GM12873 (cell line): ENCODE measurements around the gene C7.

ENCODE experiments used
- CTCF ChIP-seq: IDR thresholded peaks from 2 replicates; pipeline ENCODE4 v1.5.1; 2012; ENCODE audit warnings: low read depth, mild to moderate bottlenecking, moderate library complexity, low read length, control low read depth; ENCODE audit not compliant: insufficient read depth; ENCODE audit errors: missing control alignments

C7 gene

DNA sequence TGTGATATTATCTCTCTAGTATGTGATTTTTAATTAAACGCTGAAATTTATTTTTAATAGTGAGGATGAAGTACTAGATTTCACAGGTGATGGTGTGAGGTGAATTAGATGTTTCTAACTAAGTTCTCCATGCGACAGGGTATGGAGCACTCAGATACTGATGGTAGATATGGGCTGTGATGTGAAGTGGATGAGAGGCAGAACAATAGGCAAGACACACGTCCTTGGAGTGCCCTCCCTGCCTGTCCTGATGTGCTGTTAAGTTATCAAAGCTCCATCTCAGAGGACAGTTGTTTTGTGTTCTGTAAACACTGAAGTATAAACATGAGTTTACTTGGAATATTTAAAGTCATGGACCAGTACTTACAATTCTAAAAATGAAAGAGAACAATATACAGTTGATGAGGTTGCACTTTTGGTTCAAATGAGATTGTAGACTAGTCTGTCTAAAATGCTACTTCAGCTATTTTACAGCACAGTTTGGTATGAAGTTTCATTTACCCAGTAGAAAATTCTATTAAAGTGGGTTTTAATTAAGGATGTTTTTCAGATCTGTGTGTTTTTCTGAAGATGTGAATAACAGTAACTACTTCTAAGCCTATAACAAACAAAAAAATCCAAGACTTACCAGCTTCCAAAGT is 64.2 kb downstream of the C7 start:
- no peak for TF ChIP-seq CTCF

GRCh38 chr5:40976041-40976440 is 66.7 kb downstream of the C7 start:
- no peak for TF ChIP-seq CTCF

DNA sequence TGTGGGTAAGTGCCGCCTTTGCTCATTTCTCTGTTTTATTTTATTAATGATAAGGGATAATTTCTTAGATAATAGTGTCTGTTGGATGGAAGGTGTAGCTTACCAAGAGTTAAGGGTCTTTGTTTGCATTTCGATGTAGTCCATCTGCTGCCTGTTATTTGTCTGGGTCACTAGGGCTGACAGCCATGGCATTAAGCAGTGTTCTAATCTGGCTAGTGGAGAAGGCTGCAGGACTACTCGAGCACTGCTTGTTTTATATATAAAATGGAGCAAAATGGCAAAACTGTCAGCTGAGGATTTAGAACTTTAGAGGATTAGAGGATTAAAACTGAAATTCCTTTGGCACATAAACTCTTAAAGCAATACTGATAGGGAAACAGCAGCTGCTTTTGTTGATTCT is 67.5 kb downstream of the C7 start:
- TF ChIP-seq CTCF: no peak

DNA sequence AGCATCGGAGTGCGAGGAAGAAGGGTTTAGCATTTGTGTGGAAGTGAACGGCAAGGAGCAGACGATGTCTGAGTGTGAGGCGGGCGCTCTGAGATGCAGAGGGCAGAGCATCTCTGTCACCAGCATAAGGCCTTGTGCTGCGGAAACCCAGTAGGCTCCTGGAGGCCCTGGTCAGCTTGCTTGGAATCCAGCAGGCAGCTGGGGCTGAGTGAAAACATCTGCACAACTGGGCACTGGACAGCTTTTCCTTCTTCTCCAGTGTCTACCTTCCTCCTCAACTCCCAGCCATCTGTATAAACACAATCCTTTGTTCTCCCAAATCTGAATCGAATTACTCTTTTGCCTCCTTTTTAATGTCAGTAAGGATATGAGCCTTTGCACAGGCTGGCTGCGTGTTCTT is 72.1 kb downstream of the C7 start:
- no peak for TF ChIP-seq CTCF

DNA sequence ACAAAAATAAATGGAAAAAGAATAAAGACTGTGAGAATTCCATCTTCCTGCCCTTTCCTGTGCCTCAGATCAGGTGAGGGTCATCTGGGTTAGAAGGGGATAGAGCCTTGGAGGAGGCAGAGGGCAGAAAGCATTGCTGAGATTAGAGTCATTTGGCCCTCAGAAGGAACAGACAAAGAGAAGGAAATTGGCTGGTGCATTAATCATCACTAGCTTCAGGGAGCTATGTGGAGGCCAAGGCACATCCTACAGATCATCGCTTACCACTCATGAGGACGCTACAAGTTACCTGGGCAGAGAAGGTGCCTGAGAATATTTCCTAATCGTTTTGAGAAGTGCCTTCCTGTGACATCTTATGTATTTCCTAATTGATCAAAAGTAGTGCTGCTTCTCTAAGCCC is 74.5 kb downstream of the C7 start:
- no peak for TF ChIP-seq CTCF

DNA sequence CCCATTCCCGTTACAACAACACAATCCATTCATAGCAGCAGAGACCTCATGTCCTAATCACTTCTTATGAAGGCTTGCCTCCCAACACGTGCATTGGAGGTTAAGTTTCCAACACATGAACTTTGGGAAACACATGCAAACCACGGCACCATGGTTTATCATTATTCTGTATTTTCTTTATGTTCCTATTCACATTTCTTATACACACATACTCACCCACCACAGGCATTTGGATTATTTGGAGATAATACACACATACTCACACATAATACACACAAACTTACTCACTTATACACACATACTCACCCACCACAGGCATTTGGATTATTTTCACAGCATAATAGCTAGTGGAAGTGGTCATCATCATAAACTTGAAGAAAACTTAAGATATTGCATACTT is 75.6 kb downstream of the C7 start:
- TF ChIP-seq CTCF: no peak

GRCh38 chr5:40985501-40985900 is 76.2 kb downstream of the C7 start:
- TF ChIP-seq CTCF: no peak
